H9 (cell line): ENCODE measurements around the gene ATP8B4. TPM values are rescaled to one million over a fixed set of nuclear protein-coding genes. Genes with fewer than 3 reads are reported as not detected.

Source experiments
- DNase-seq: peaks from one replicate; pipeline ENCODE4 v3.0.0-alpha.2; 2017
- H2AFZ ChIP-seq: one replicate; pipeline ENCODE4 v1.6.1; 2013; ENCODE audit warnings: mild to moderate bottlenecking, low read length, control low read depth, moderate library complexity
- H2AK5ac ChIP-seq: 2 replicates; pipeline ENCODE4 v1.6.1; 2013; ENCODE audit warnings: low read length, control low read depth, mixed read lengths; ENCODE audit not compliant: insufficient read length
- H2BK120ac ChIP-seq: one replicate; pipeline ENCODE4 v1.6.1; 2013; ENCODE audit warnings: low read depth, mild to moderate bottlenecking, low read length, control low read depth, inconsistent platforms; ENCODE audit not compliant: poor library complexity, severe bottlenecking
- H2BK12ac ChIP-seq: 2 replicates; pipeline ENCODE4 v1.6.1; 2013; ENCODE audit warnings: low read length, control low read depth, mixed read lengths, low read depth; ENCODE audit not compliant: insufficient read length
- H2BK15ac ChIP-seq: 2 replicates; pipeline ENCODE4 v1.6.1; 2013; ENCODE audit warnings: low read depth, low read length, control low read depth
- H2BK20ac ChIP-seq: one replicate; pipeline ENCODE4 v1.6.1; 2013; ENCODE audit warnings: low read depth, mild to moderate bottlenecking, low read length, control low read depth, inconsistent platforms; ENCODE audit not compliant: poor library complexity, severe bottlenecking
- H2BK5ac ChIP-seq: 2 replicates; pipeline ENCODE4 v1.6.1; 2013; ENCODE audit warnings: low read length, control low read depth, mixed read lengths; ENCODE audit not compliant: insufficient read length
- H3K14ac ChIP-seq: 2 replicates; pipeline ENCODE4 v1.6.1; 2013; ENCODE audit warnings: low read length, control low read depth; ENCODE audit not compliant: insufficient read depth
- H3K18ac ChIP-seq: 2 replicates; pipeline ENCODE4 v1.6.1; 2013; ENCODE audit warnings: low read depth, mild to moderate bottlenecking, mixed read lengths, low read length, control low read depth; ENCODE audit not compliant: insufficient read length
- H3K23ac ChIP-seq: 2 replicates; pipeline ENCODE4 v1.6.1; 2013; ENCODE audit warnings: low read length, control low read depth, mixed read lengths, low read depth; ENCODE audit not compliant: insufficient read length
- H3K23me2 ChIP-seq: 2 replicates; pipeline ENCODE4 v1.6.1; 2013; ENCODE audit warnings: low read depth, mild to moderate bottlenecking, mixed read lengths, low read length, control low read depth; ENCODE audit not compliant: insufficient read length, poor library complexity, severe bottlenecking
- H3K27ac ChIP-seq: 2 replicates; pipeline ENCODE4 v1.5.1; 2013; ENCODE audit warnings: low read length, control low read depth, mixed read lengths, low read depth; ENCODE audit not compliant: insufficient read length
- H3K27me3 ChIP-seq: 2 replicates; pipeline ENCODE4 v1.6.1; 2013; ENCODE audit warnings: low read length, control low read depth, inconsistent platforms; ENCODE audit not compliant: insufficient read depth
- H3K4ac ChIP-seq: 2 replicates; pipeline ENCODE4 v1.6.1; 2013; ENCODE audit warnings: low read depth, mild to moderate bottlenecking, control low read depth, inconsistent platforms, low read length, moderate library complexity
- H3K4me1 ChIP-seq: 2 replicates; pipeline ENCODE4 v1.6.1; 2013; ENCODE audit warnings: low read length, control low read depth, inconsistent platforms; ENCODE audit not compliant: insufficient read depth
- H3K4me2 ChIP-seq: 2 replicates; pipeline ENCODE4 v1.6.1; 2013; ENCODE audit warnings: low read length, control low read depth, mixed read lengths; ENCODE audit not compliant: insufficient read length, insufficient read depth
- H3K56ac ChIP-seq: 2 replicates; pipeline ENCODE4 v1.6.1; 2013; ENCODE audit warnings: low read depth, mild to moderate bottlenecking, mixed read lengths, low read length, control low read depth; ENCODE audit not compliant: insufficient read length
- H3K79me1 ChIP-seq: 2 replicates; pipeline ENCODE4 v1.6.1; 2013; ENCODE audit warnings: low read depth, mild to moderate bottlenecking, moderate library complexity, low read length, control low read depth, inconsistent platforms; ENCODE audit not compliant: insufficient read depth, poor library complexity, severe bottlenecking
- H3K79me2 ChIP-seq: 2 replicates; pipeline ENCODE4 v1.6.1; 2013; ENCODE audit warnings: low read length, control low read depth, inconsistent platforms; ENCODE audit not compliant: insufficient read depth
- H3K9ac ChIP-seq: 2 replicates; pipeline ENCODE4 v1.6.1; 2013; ENCODE audit warnings: low read length, control low read depth, mixed read lengths; ENCODE audit not compliant: insufficient read length; ENCODE audit errors: extremely low read depth
- H3K9me3 ChIP-seq: one replicate; pipeline ENCODE4 v1.6.1; 2013; ENCODE audit warnings: low read depth, low read length, inconsistent platforms; ENCODE audit not compliant: control insufficient read depth
- H3T11ph ChIP-seq: one replicate; pipeline ENCODE4 v1.6.1; 2013; ENCODE audit warnings: mild to moderate bottlenecking, low read length, control low read depth, inconsistent platforms
- H4K20me1 ChIP-seq: one replicate; pipeline ENCODE4 v1.6.1; 2013; ENCODE audit not compliant: control insufficient read depth, insufficient read length, insufficient read depth
- H4K5ac ChIP-seq: 2 replicates; pipeline ENCODE4 v1.6.1; 2013; ENCODE audit warnings: low read depth, mild to moderate bottlenecking, mixed read lengths, low read length, control low read depth; ENCODE audit not compliant: insufficient read length
- H4K8ac ChIP-seq: replicated peaks from 2 replicates; pipeline ENCODE4 v1.6.1; 2013; ENCODE audit warnings: low read length, control low read depth, mixed read lengths, low read depth; ENCODE audit not compliant: insufficient read length
- H4K91ac ChIP-seq: 2 replicates; pipeline ENCODE4 v1.6.1; 2013; ENCODE audit warnings: low read depth, mild to moderate bottlenecking, moderate library complexity, mixed read lengths, low read length, control low read depth; ENCODE audit not compliant: insufficient read length
- H3K27ac Mint-ChIP-seq, 3 experiments: 2 replicates in 2 of 3; 3 replicates in 1 of 3; pipeline ENCODE4 v1.8.0; 2020 to 2021; ENCODE audit warnings: mixed read lengths in 3 of 3, mild to moderate bottlenecking in 1 of 3, moderate library complexity in 1 of 3
- H3K27me3 Mint-ChIP-seq: 2 replicates; pipeline ENCODE4 v1.8.0; 2021; ENCODE audit warnings: low read depth, mild to moderate bottlenecking, moderate library complexity, mixed read lengths
- H3K36me3 Mint-ChIP-seq, 3 experiments: 2 replicates in 2 of 3; 3 replicates in 1 of 3; pipeline ENCODE4 v1.8.0; 2020 to 2021; ENCODE audit warnings: low read depth in 3 of 3, mixed read lengths in 3 of 3; ENCODE audit not compliant: insufficient read depth in 1 of 3
- H3K4me1 Mint-ChIP-seq, 2 experiments: 2 replicates each; pipeline ENCODE4 v1.8.0; 2020; ENCODE audit warnings: mixed read lengths in 2 of 2
- H3K4me3 Mint-ChIP-seq, 2 experiments: 2 replicates in 1 of 2; 3 replicates in 1 of 2; pipeline ENCODE4 v1.8.0; 2020 to 2021; ENCODE audit warnings: mild to moderate bottlenecking in 2 of 2, mixed read lengths in 2 of 2, moderate library complexity in 1 of 2
- H3K9me3 Mint-ChIP-seq, 2 experiments: 2 replicates in 1 of 2; 3 replicates in 1 of 2; pipeline ENCODE4 v1.8.0; 2020; ENCODE audit warnings: mild to moderate bottlenecking in 2 of 2, mixed read lengths in 2 of 2, moderate library complexity in 1 of 2
- WGBS: extraction: QIAGEN DNeasy Blood & Tissue Kit; methylation state at CpG from one replicate; pipeline ENCODE4 v1.1.7; 2013; ENCODE audit warnings: missing lambda C conversion rate, low lambda C conversion rate, mixed read lengths; ENCODE audit not compliant: insufficient read length; ENCODE audit errors: extremely low coverage; 5-methylcytosine and 5-hydroxymethylcytosine counted together
- total RNA-seq: library from RNA; stranded (reverse); gene quantifications from 2 replicates; pipeline ENCODE4 v1.2.1, GENCODE V29; 2021
- TF ChIP-seq, protein P1 (sequence below): fragments of 200-600 bp; sonication (generic); conservative IDR thresholded peaks from 3 replicates; pipeline ENCODE4 v1.8.0; 2021; ENCODE audit warnings: antibody characterized with exemption, mild to moderate bottlenecking

Gene ATP8B4
- total RNA-seq, 1 experiment from 2014 or later, result 0.52 TPM

GRCh38 chr15:50065279-50065678 is 53.8 kb downstream of the ATP8B4 start:
- no peak overlapping the region for H2BK20ac ChIP-seq
- H4K8ac ChIP-seq, result no peak overlapping the region
- H3K9me3 ChIP-seq, result no peaks in the 10 kb centered on the region
- no CpG with 5 or more reads among the region's 2 CpGs for WGBS
- no peak overlapping the region for H3K27ac ChIP-seq
- no peak overlapping the region for H3K4me2 ChIP-seq
- no peak overlapping the region for H3K14ac ChIP-seq
- DNase-seq, result no peak
- no peak overlapping the region for H2BK15ac ChIP-seq
- H2AFZ ChIP-seq, result no peak overlapping the region
- no peak overlapping the region for H3K4me3 Mint-ChIP-seq
- H2BK120ac ChIP-seq, result no peak overlapping the region
- H3K4me1 Mint-ChIP-seq, result peaks cover 15 to 20% of the 10 kb centered on the region in 2 experiments
- TF ChIP-seq, protein P1, sequence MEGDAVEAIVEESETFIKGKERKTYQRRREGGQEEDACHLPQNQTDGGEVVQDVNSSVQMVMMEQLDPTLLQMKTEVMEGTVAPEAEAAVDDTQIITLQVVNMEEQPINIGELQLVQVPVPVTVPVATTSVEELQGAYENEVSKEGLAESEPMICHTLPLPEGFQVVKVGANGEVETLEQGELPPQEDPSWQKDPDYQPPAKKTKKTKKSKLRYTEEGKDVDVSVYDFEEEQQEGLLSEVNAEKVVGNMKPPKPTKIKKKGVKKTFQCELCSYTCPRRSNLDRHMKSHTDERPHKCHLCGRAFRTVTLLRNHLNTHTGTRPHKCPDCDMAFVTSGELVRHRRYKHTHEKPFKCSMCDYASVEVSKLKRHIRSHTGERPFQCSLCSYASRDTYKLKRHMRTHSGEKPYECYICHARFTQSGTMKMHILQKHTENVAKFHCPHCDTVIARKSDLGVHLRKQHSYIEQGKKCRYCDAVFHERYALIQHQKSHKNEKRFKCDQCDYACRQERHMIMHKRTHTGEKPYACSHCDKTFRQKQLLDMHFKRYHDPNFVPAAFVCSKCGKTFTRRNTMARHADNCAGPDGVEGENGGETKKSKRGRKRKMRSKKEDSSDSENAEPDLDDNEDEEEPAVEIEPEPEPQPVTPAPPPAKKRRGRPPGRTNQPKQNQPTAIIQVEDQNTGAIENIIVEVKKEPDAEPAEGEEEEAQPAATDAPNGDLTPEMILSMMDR, result no peak
- no peak overlapping the region for H3K27ac Mint-ChIP-seq
- H3K4ac ChIP-seq, result no peak overlapping the region
- no peaks in the 10 kb centered on the region for H3K23me2 ChIP-seq
- no peak overlapping the region for H4K91ac ChIP-seq
- no peak overlapping the region for H3K9ac ChIP-seq
- no peaks in the 10 kb centered on the region for H3K79me1 ChIP-seq
- H3K27me3 ChIP-seq, result no peaks in the 10 kb centered on the region
- H3K27me3 Mint-ChIP-seq, result no peaks in the 10 kb centered on the region
- no peak overlapping the region for H4K5ac ChIP-seq
- H2AK5ac ChIP-seq, result no peak overlapping the region
- H3K56ac ChIP-seq, result no peak overlapping the region
- H3K23ac ChIP-seq, result no peak overlapping the region
- no peaks in the 10 kb centered on the region for H4K20me1 ChIP-seq
- H3K9me3 Mint-ChIP-seq, result no peaks in the 10 kb centered on the region
- no peak overlapping the region for H2BK5ac ChIP-seq
- no peak overlapping the region for H2BK12ac ChIP-seq
- H3K18ac ChIP-seq, result no peak overlapping the region
- H3K79me2 ChIP-seq, result no peaks in the 10 kb centered on the region
- no peaks in the 10 kb centered on the region; the same call in 1 of the 2 replicates for H3K4me1 ChIP-seq
- no peaks in the 10 kb centered on the region for H3K36me3 Mint-ChIP-seq
- H3T11ph ChIP-seq, result no peak overlapping the region
